ENCODE data around the gene ITIH1. TPM values are rescaled to one million over a fixed set of nuclear protein-coding genes. Genes with fewer than 3 reads are reported as not detected.

Gene ITIH1
- total and polyA plus RNA-seq, 9 of the 15 experiments (the other 6 are each of a cell fraction or from before 2014, with no cell fraction given): 0.31 TPM; not detected in 8

GRCh38 chr3:52793702-52794611 lies 16.6 kb downstream of the ITIH1 start (continued):
- TF ChIP-seq SMARCA5 (IDR thresholded peaks at IDR 0.05): no peak

- CTCF ChIA-PET (ENCODE audit: low intra/inter-chr PET ratio): no interaction called here
- POLR2A ChIA-PET: interaction anchor here (0.6 kb wide), 1 partner anchor 1007 kb away, joined by 4 read pairs; no protein-coding TSS in a partner anchor
- TF ChIP-seq ZC3H11A (IDR thresholded peaks at IDR 0.05; ENCODE audit: low read depth, low read length) (no peak), NFE2L1 (tag; IDR thresholded peaks at IDR 0.05; ENCODE audit: borderline replicate concordance, low read depth) (no peak), BDP1 (IDR thresholded peaks at IDR 0.05; ENCODE audit: insufficient read depth, insufficient read length) (no peak), ETV1 (tag; conservative IDR thresholded peaks at IDR 0.05; ENCODE audit: low read depth) (no peak)
- TF ChIP-seq, protein P1, sequence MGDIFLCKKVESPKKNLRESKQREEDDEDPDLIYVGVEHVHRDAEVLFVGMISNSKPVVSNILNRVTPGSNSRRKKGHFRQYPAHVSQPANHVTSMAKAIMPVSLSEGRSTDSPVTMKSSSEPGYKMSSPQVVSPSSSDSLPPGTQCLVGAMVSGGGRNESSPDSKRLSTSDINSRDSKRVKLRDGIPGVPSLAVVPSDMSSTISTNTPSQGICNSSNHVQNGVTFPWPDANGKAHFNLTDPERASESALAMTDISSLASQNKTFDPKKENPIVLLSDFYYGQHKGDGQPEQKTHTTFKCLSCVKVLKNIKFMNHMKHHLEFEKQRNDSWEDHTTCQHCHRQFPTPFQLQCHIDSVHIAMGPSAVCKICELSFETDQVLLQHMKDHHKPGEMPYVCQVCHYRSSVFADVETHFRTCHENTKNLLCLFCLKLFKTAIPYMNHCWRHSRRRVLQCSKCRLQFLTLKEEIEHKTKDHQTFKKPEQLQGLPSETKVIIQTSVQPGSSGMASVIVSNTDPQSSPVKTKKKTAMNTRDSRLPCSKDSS (IDR thresholded peaks at IDR 0.05; ENCODE audit: low read depth, partially characterized antibody): no peak
- H3K9me1 ChIP-seq (ENCODE audit: control insufficient read depth, insufficient read depth, low read length): no peaks in the 10 kb centered on the region
- H3K4me3 ChIP-seq: no peak within 1 kb of the TSS
- BruUV-seq (replicated peaks): no TSS peak
- peaks cover 0 to 17% of the 10 kb centered on the region in 2 experiments; a peak in 2 of 5 replicates for H3K4me1 ChIP-seq (replicated peaks in 1 of 2; ENCODE audit: control insufficient read depth in 2 of 2, insufficient read depth in 2 of 2, low read length in 2 of 2)
- H3K27me3 ChIP-seq (ENCODE audit: control insufficient read depth in 2 of 2, insufficient read depth in 2 of 2, low read length in 2 of 2): peaks cover 0 to 26% of the 10 kb centered on the region in 2 experiments; a peak in 3 of 5 replicates
- intact Hi-C loops (cut with micrococcal nuclease): no loop called here
- ATAC-seq: no peak
- no peak within 1 kb of the TSS for H2AFZ ChIP-seq (ENCODE audit: low read depth, low read length)
- in situ Hi-C loops (cut with MboI): no loop called here
- 24% methylated on average over 10 of the region's 10 CpGs for WGBS (ENCODE audit: insufficient coverage, low coverage, missing lambda C conversion rate)
- H3K4me2 ChIP-seq (ENCODE audit: insufficient read depth, low read length): no peak within 1 kb of the TSS
- H4K20me1 ChIP-seq (replicated peaks; ENCODE audit: control insufficient read depth, insufficient read depth, low read length): no peaks in the 10 kb centered on the region
- H3K79me2 ChIP-seq (ENCODE audit: control insufficient read depth, insufficient read depth, low read length): no peaks in the 10 kb centered on the region
- no peaks in the 10 kb centered on the region for H3K36me3 ChIP-seq (ENCODE audit: control insufficient read depth, insufficient read depth, low read length)
- H3K9ac ChIP-seq (ENCODE audit: insufficient read depth in 1 of 2, low read depth in 2 of 2, low read length in 2 of 2): no peak within 1 kb of the TSS; a peak in 1 of 4 replicates
- H3K27ac ChIP-seq (ENCODE audit: extremely low read depth, low read depth, low read length): no peak within 1 kb of the TSS
- no peak for FAIRE-seq
- DNase-seq (ENCODE audit: extremely low read depth in 1 of 4, low spot score in 3 of 4): no peak
- H3K9me3 ChIP-seq (replicated peaks; ENCODE audit: control insufficient read depth, insufficient read depth, low read depth, low read length): no peaks in the 10 kb centered on the region
Measured at GRCh38 chr3:52794612-52795099, 17.3 kb downstream of the ITIH1 start, which contains the start of gene ITIH3. ITIH3 (plus strand) TSS chr3:52794796; CDS start chr3:52794804, 8 bp downstream.
